ENCODE data around the gene TRAPPC3L. TPM values are rescaled to one million over a fixed set of nuclear protein-coding genes. Genes with fewer than 3 reads are reported as not detected.
"Not testable (repeated sequence)": the region's sequence is repeated elsewhere in the genome, so short reads cannot be mapped to it uniquely, and the experiment has no call there.

The TRAPPC3L gene
- total and polyA plus RNA-seq, 2 of the 8 experiments (the other 6 are each of a cell fraction or from before 2014, with no cell fraction given): not detected

- TF ChIP-seq CBX8 (IDR thresholded peaks at IDR 0.05; ENCODE audit: borderline replicate concordance, low read depth, low read length) (no peak), TAF1 (IDR thresholded peaks at IDR 0.05; ENCODE audit: low read depth, low read length) (no peak), CTCF (IDR thresholded peaks at IDR 0.05; ENCODE audit: control extremely low read depth in 1 of 3, insufficient read depth in 1 of 3, low read depth in 1 of 3, low read length in 3 of 3) (no peak), RFX5 (IDR thresholded peaks at IDR 0.05; ENCODE audit: borderline replicate concordance, low read depth, low read length) (no peak), FOSL1 (IDR thresholded peaks at IDR 0.05; ENCODE audit: insufficient read depth, low read depth, low read length) (no peak), MAFK (IDR thresholded peaks at IDR 0.05; ENCODE audit: low read depth, low read length) (no peak)
Observed at GRCh38 chr6:116497113-116497676, 48.3 kb downstream of the TRAPPC3L start (continued).

- H3K79me1 ChIP-seq (ENCODE audit: low read depth, low read length); H3K56ac ChIP-seq (replicated peaks; ENCODE audit: insufficient read length, low read depth, low read length); H3K79me2 ChIP-seq (ENCODE audit: control insufficient read depth in 1 of 2, insufficient read depth in 2 of 2, low read length in 2 of 2); H4K20me1 ChIP-seq (replicated peaks in 1 of 2; ENCODE audit: control insufficient read depth in 1 of 2, insufficient read depth in 2 of 2, low read length in 2 of 2); H3K9ac ChIP-seq (replicated peaks in 1 of 4; ENCODE audit: extremely low read depth in 1 of 4, low read depth in 3 of 4, low read length in 3 of 4); H3K4ac ChIP-seq (replicated peaks; ENCODE audit: insufficient read length, low read depth, low read length); H2AFZ ChIP-seq (ENCODE audit: low read length); H4K8ac ChIP-seq (ENCODE audit: extremely low read depth, insufficient read depth, low read length); H3K4me1 ChIP-seq (replicated peaks in 1 of 4; ENCODE audit: control insufficient read depth in 3 of 4, insufficient read depth in 4 of 4, low read length in 3 of 4); H3K4me2 ChIP-seq (ENCODE audit: insufficient read depth in 1 of 2, low read depth in 2 of 2, low read length in 2 of 2); H4K5ac ChIP-seq (ENCODE audit: insufficient read length, low read depth, low read length); H4K91ac ChIP-seq (replicated peaks; ENCODE audit: insufficient read length, low read length); H2AK5ac ChIP-seq (ENCODE audit: low read depth, low read length); H3K23me2 ChIP-seq (ENCODE audit: low read depth, low read length); H3K23ac ChIP-seq (ENCODE audit: insufficient read length); H2BK12ac ChIP-seq (ENCODE audit: low read depth, low read length); DNase-seq (ENCODE audit: low read depth in 1 of 2, low spot score in 2 of 2); POLR2A ChIA-PET (ENCODE audit: partially characterized antibody); H3K9me3 ChIP-seq (ENCODE audit: insufficient read depth in 2 of 2, low read depth in 1 of 2, low read length in 1 of 2); H2BK120ac ChIP-seq (replicated peaks; ENCODE audit: low read depth, low read length); H3K4me3 ChIP-seq (ENCODE audit: extremely low read depth in 1 of 4, insufficient read depth in 2 of 4, low read depth in 3 of 4, low read length in 4 of 4); H3K14ac ChIP-seq (ENCODE audit: insufficient read length); H2BK5ac ChIP-seq (ENCODE audit: low read depth, low read length); H3K36me3 ChIP-seq (ENCODE audit: control insufficient read depth in 2 of 4, insufficient read depth in 4 of 4, low read length in 3 of 4); H3K18ac ChIP-seq (ENCODE audit: extremely low read depth, low read length); H2BK15ac ChIP-seq (ENCODE audit: low read length); H2BK20ac ChIP-seq (ENCODE audit: low read length); FAIRE-seq; H3K27ac ChIP-seq (ENCODE audit: low read depth, low read length); H3K27me3 ChIP-seq (replicated peaks in 1 of 4; ENCODE audit: control insufficient read depth in 3 of 4, extremely low read depth in 1 of 4, insufficient read depth in 3 of 4, low read length in 3 of 4): not testable (repeated sequence)
- CTCF ChIA-PET (ENCODE audit: partially characterized antibody): interaction anchor here (1.4 to 1.9 kb wide), 2 partner anchors 50 to 207 kb away, joined by 4 to 7 read pairs; no protein-coding TSS in a partner anchor
- 90% methylated on average over 1 of the region's 1 CpG; no CpG with 5 or more reads in 1 of the 2 experiments for WGBS, 2 experiments (ENCODE audit: extremely low coverage in 1 of 2, insufficient coverage in 1 of 2, insufficient read length in 1 of 2, insufficient replicate concordance in 2 of 2, low coverage in 1 of 2, low lambda C conversion rate in 2 of 2, missing lambda C conversion rate in 1 of 2)
Observed at GRCh38 chr6:116495161-116495560, 50.3 kb downstream of the TRAPPC3L start.

All from H1 (cell line).